ENCODE measurements around the gene EXOC6B.

EXOC6B gene

GRCh38 chr2:72173640-72174321, 652.1 kb downstream of the EXOC6B start:
- H3K18ac ChIP-seq (ENCODE audit: low read length), result peak overlapping the region; percentile 63
- no peak overlapping the region for H2BK15ac ChIP-seq (ENCODE audit: low read length)
- no peak overlapping the region for H2BK12ac ChIP-seq (ENCODE audit: low read length)
- H4K91ac ChIP-seq (ENCODE audit: low read depth, low read length, poor library complexity), result no peak overlapping the region
- no peak for DNase-seq (ENCODE audit: low spot score)
- peaks cover 9 to 13% of the 10 kb centered on the region in 2 donors for H3K4me1 ChIP-seq (ENCODE audit: control insufficient read depth in 2 of 2, insufficient read depth in 1 of 2, low read depth in 1 of 2, low read length in 2 of 2)
- H4K8ac ChIP-seq (ENCODE audit: low read depth, low read length), result peak overlapping the region; percentile 19
- no peak overlapping the region for H3K4me2 ChIP-seq (ENCODE audit: insufficient read depth, low read length, poor library complexity, severe bottlenecking)
- no peaks in the 10 kb centered on the region for H3K79me1 ChIP-seq (ENCODE audit: low read depth, low read length)
- H3K36me3 ChIP-seq (replicated peaks in 1 of 2; ENCODE audit: control insufficient read depth in 2 of 2, insufficient read depth in 2 of 2, low read length in 2 of 2), result peaks cover 0 to 13% of the 10 kb centered on the region in 2 donors
- no peak overlapping the region for H3K14ac ChIP-seq (ENCODE audit: low read length)
- H3K27ac ChIP-seq (replicated peaks; ENCODE audit: low read length), result no peak overlapping the region
- H3K9ac ChIP-seq (ENCODE audit: low read depth, low read length, poor library complexity), result no peak overlapping the region
- H2AK5ac ChIP-seq (ENCODE audit: low read depth, low read length), result no peak overlapping the region
- H2AFZ ChIP-seq (ENCODE audit: low read length), result peak overlapping the region; percentile 51
- no peaks in the 10 kb centered on the region for H3K27me3 ChIP-seq (ENCODE audit: control insufficient read depth in 3 of 3, insufficient read depth in 3 of 3, low read depth in 1 of 3, low read length in 3 of 3)
- no peaks in the 10 kb centered on the region for H3K9me3 ChIP-seq (replicated peaks in 1 of 2; ENCODE audit: control insufficient read depth in 2 of 2, insufficient read depth in 1 of 2, low read depth in 1 of 2, low read length in 2 of 2)
- H2BK5ac ChIP-seq (ENCODE audit: low read length), result no peak overlapping the region
- H2BK120ac ChIP-seq (ENCODE audit: low read depth, low read length), result no peak overlapping the region
- H3K23ac ChIP-seq (ENCODE audit: low read depth, low read length, poor library complexity), result no peak overlapping the region
- no CpG with 5 or more reads among the region's 8 CpGs for WGBS, 2 donors (ENCODE audit: extremely low coverage in 2 of 2, insufficient read length in 2 of 2, insufficient replicate concordance in 1 of 2)
- H3K4me3 ChIP-seq (ENCODE audit: low read length in 2 of 2), result no peak overlapping the region
- H3K4ac ChIP-seq (ENCODE audit: low read length), result no peak overlapping the region

GRCh38 chr2:72172478-72172877, 653.4 kb downstream of the EXOC6B start:
- Histone ChIP-seq H2BK12ac (ENCODE audit: low read length) (no peak overlapping the region), H2BK15ac (ENCODE audit: low read length) (no peak overlapping the region), H3K79me1 (ENCODE audit: low read depth, low read length) (no peaks in the 10 kb centered on the region), H2BK120ac (ENCODE audit: low read depth, low read length) (no peak overlapping the region), H3K4ac (ENCODE audit: low read length) (no peak overlapping the region), H3K36me3 (replicated peaks in 1 of 2; ENCODE audit: control insufficient read depth in 2 of 2, insufficient read depth in 2 of 2, low read length in 2 of 2) (peaks cover 0 to 2% of the 10 kb centered on the region in 2 donors), H2BK5ac (ENCODE audit: low read length) (no peak overlapping the region), H2AK5ac (ENCODE audit: low read depth, low read length) (no peak overlapping the region), H3K9ac (ENCODE audit: low read depth, low read length, poor library complexity) (no peak overlapping the region), H3K23ac (ENCODE audit: low read depth, low read length, poor library complexity) (no peak overlapping the region), H3K14ac (ENCODE audit: low read length) (no peak overlapping the region), H4K8ac (ENCODE audit: low read depth, low read length) (no peak overlapping the region), H3K4me3 (ENCODE audit: low read length in 2 of 2) (no peak overlapping the region), H3K27ac (replicated peaks; ENCODE audit: low read length) (no peak overlapping the region), H4K91ac (ENCODE audit: low read depth, low read length, poor library complexity) (no peak overlapping the region), H3K4me1 (ENCODE audit: control insufficient read depth in 2 of 2, insufficient read depth in 1 of 2, low read depth in 1 of 2, low read length in 2 of 2) (peaks cover 9 to 13% of the 10 kb centered on the region in 2 donors), H3K4me2 (ENCODE audit: insufficient read depth, low read length, poor library complexity, severe bottlenecking) (no peak overlapping the region), H2AFZ (ENCODE audit: low read length) (no peak overlapping the region), H3K27me3 (ENCODE audit: control insufficient read depth in 3 of 3, insufficient read depth in 3 of 3, low read depth in 1 of 3, low read length in 3 of 3) (no peaks in the 10 kb centered on the region), H3K18ac (ENCODE audit: low read length) (no peak overlapping the region), H3K9me3 (replicated peaks in 1 of 2; ENCODE audit: control insufficient read depth in 2 of 2, insufficient read depth in 1 of 2, low read depth in 1 of 2, low read length in 2 of 2) (no peaks in the 10 kb centered on the region)
- no CpG with 5 or more reads among the region's 2 CpGs for WGBS, 2 donors (ENCODE audit: extremely low coverage in 2 of 2, insufficient read length in 2 of 2, insufficient replicate concordance in 1 of 2)
- DNase-seq (ENCODE audit: low spot score), result no peak

GRCh38 chr2:72166279-72166678, 659.6 kb downstream of the EXOC6B start:
- Histone ChIP-seq H3K18ac (ENCODE audit: low read length) (no peak overlapping the region), H3K4me2 (ENCODE audit: insufficient read depth, low read length, poor library complexity, severe bottlenecking) (no peak overlapping the region), H3K4me3 (ENCODE audit: low read length in 2 of 2) (no peak overlapping the region), H4K8ac (ENCODE audit: low read depth, low read length) (no peak overlapping the region), H3K36me3 (replicated peaks in 1 of 2; ENCODE audit: control insufficient read depth in 2 of 2, insufficient read depth in 2 of 2, low read length in 2 of 2) (no peaks in the 10 kb centered on the region), H3K4me1 (ENCODE audit: control insufficient read depth in 2 of 2, insufficient read depth in 1 of 2, low read depth in 1 of 2, low read length in 2 of 2) (no peaks in the 10 kb centered on the region), H3K79me1 (ENCODE audit: low read depth, low read length) (no peaks in the 10 kb centered on the region), H2BK12ac (ENCODE audit: low read length) (no peak overlapping the region), H2AK5ac (ENCODE audit: low read depth, low read length) (no peak overlapping the region), H2AFZ (ENCODE audit: low read length) (no peak overlapping the region), H3K9ac (ENCODE audit: low read depth, low read length, poor library complexity) (no peak overlapping the region), H3K9me3 (replicated peaks in 1 of 2; ENCODE audit: control insufficient read depth in 2 of 2, insufficient read depth in 1 of 2, low read depth in 1 of 2, low read length in 2 of 2) (no peaks in the 10 kb centered on the region), H3K27ac (replicated peaks; ENCODE audit: low read length) (no peak overlapping the region), H3K23ac (ENCODE audit: low read depth, low read length, poor library complexity) (no peak overlapping the region), H3K4ac (ENCODE audit: low read length) (no peak overlapping the region), H2BK5ac (ENCODE audit: low read length) (no peak overlapping the region), H2BK120ac (ENCODE audit: low read depth, low read length) (no peak overlapping the region), H2BK15ac (ENCODE audit: low read length) (no peak overlapping the region), H3K14ac (ENCODE audit: low read length) (no peak overlapping the region), H3K27me3 (ENCODE audit: control insufficient read depth in 3 of 3, insufficient read depth in 3 of 3, low read depth in 1 of 3, low read length in 3 of 3) (no peaks in the 10 kb centered on the region), H4K91ac (ENCODE audit: low read depth, low read length, poor library complexity) (no peak overlapping the region)
- no peak for DNase-seq (ENCODE audit: low spot score)
- WGBS, 2 donors (ENCODE audit: extremely low coverage in 2 of 2, insufficient read length in 2 of 2, insufficient replicate concordance in 1 of 2), result no CpG with 5 or more reads among the region's 3 CpGs

- WGBS, 2 donors (ENCODE audit: extremely low coverage in 2 of 2, insufficient read length in 2 of 2, insufficient replicate concordance in 1 of 2), result no CpG with 5 or more reads among the region's 3 CpGs
- H3K4me3 ChIP-seq (ENCODE audit: low read length in 2 of 2), result no peak overlapping the region
- H3K9ac ChIP-seq (ENCODE audit: low read depth, low read length, poor library complexity), result no peak overlapping the region
These were observed 660.0 kb downstream of the EXOC6B start for GRCh38 chr2:72165792-72166191.

More at GRCh38 chr2:72165792-72166191, 660.0 kb downstream of the EXOC6B start:
- no peak overlapping the region for H3K4ac ChIP-seq (ENCODE audit: low read length)
- no peak overlapping the region for H3K4me2 ChIP-seq (ENCODE audit: insufficient read depth, low read length, poor library complexity, severe bottlenecking)
- no peak overlapping the region for H2BK120ac ChIP-seq (ENCODE audit: low read depth, low read length)
- no peak overlapping the region for H3K14ac ChIP-seq (ENCODE audit: low read length)
- no peaks in the 10 kb centered on the region for H3K4me1 ChIP-seq (ENCODE audit: control insufficient read depth in 2 of 2, insufficient read depth in 1 of 2, low read depth in 1 of 2, low read length in 2 of 2)
- H2BK5ac ChIP-seq (ENCODE audit: low read length), result no peak overlapping the region
- no peak overlapping the region for H3K18ac ChIP-seq (ENCODE audit: low read length)
- no peak overlapping the region for H4K8ac ChIP-seq (ENCODE audit: low read depth, low read length)
- no peak overlapping the region for H4K91ac ChIP-seq (ENCODE audit: low read depth, low read length, poor library complexity)
- no peaks in the 10 kb centered on the region for H3K27me3 ChIP-seq (ENCODE audit: control insufficient read depth in 3 of 3, insufficient read depth in 3 of 3, low read depth in 1 of 3, low read length in 3 of 3)
- H3K9me3 ChIP-seq (replicated peaks in 1 of 2; ENCODE audit: control insufficient read depth in 2 of 2, insufficient read depth in 1 of 2, low read depth in 1 of 2, low read length in 2 of 2), result no peaks in the 10 kb centered on the region
- no peak overlapping the region for H2BK15ac ChIP-seq (ENCODE audit: low read length)
- H3K36me3 ChIP-seq (replicated peaks in 1 of 2; ENCODE audit: control insufficient read depth in 2 of 2, insufficient read depth in 2 of 2, low read length in 2 of 2), result no peaks in the 10 kb centered on the region
- H3K23ac ChIP-seq (ENCODE audit: low read depth, low read length, poor library complexity), result no peak overlapping the region
- no peaks in the 10 kb centered on the region for H3K79me1 ChIP-seq (ENCODE audit: low read depth, low read length)
- no peak overlapping the region for H2AK5ac ChIP-seq (ENCODE audit: low read depth, low read length)
- H2AFZ ChIP-seq (ENCODE audit: low read length), result no peak overlapping the region
- no peak overlapping the region for H3K27ac ChIP-seq (replicated peaks; ENCODE audit: low read length)
- no peak for DNase-seq (ENCODE audit: low spot score)
- H2BK12ac ChIP-seq (ENCODE audit: low read length), result no peak overlapping the region

All from neuronal stem cell (in vitro differentiated cells).